ENCODE results near the gene AFF3.

DNA sequence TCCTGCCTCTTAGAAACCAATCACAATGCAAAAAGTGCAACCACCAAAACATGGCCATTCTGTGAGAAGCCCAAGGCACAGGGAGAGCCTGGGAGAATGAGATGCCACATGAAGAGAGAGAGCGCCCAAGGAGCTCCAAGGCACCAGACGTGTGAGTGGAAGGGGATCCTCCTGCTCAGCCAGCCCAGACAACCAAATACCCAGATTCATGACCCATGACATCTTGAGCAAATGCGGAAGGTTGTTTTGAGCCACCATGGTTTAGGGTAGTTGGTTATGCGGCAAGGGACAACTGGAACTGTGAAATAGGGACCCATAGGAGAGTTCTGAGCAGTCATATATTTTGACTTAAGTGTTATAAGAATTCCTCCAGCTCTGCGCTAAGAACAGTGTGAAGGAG is 7.0 kb downstream of the AFF3 start:
- no peak for TF ChIP-seq EZH2 (IDR thresholded peaks at IDR 0.05; ENCODE audit: low read length, missing control alignments)
- TF ChIP-seq CTCF (conservative IDR thresholded peaks at IDR 0.05 in 1 of 2, IDR thresholded peaks at IDR 0.05 in 1 of 2; ENCODE audit: low read depth in 1 of 2, low read length in 2 of 2), result no peak

All from fibroblast of lung (primary cell).